ENCODE measurements around the gene RPL35. TPM values are rescaled to one million over a fixed set of nuclear protein-coding genes. Genes with fewer than 3 reads are reported as not detected.

RPL35 gene
- total and polyA plus RNA-seq, 2 of the 8 experiments (the other 6 are each of a cell fraction or from before 2014, with no cell fraction given), result 1,831 to 2,448 TPM

- H3K4me3 ChIP-seq (ENCODE audit: extremely low read depth in 1 of 4, insufficient read depth in 2 of 4, low read depth in 3 of 4, low read length in 4 of 4), result no peak overlapping the region
- no peak overlapping the region for H4K5ac ChIP-seq (ENCODE audit: insufficient read length, low read depth, low read length)
- no peak overlapping the region for H3K4ac ChIP-seq (replicated peaks; ENCODE audit: insufficient read length, low read depth, low read length)
- H3K4me2 ChIP-seq (ENCODE audit: insufficient read depth in 1 of 2, low read depth in 2 of 2, low read length in 2 of 2), result peak overlapping the region in 1 of 2 experiments; percentile 86; a peak in 1 of 4 replicates
- H3K18ac ChIP-seq (ENCODE audit: extremely low read depth, low read length), result no peak overlapping the region
- no peak overlapping the region for H3K23ac ChIP-seq (ENCODE audit: insufficient read length)
- no peak overlapping the region for H3K14ac ChIP-seq (ENCODE audit: insufficient read length)
- TF ChIP-seq POLR2AphosphoS5 (IDR thresholded peaks at IDR 0.05; ENCODE audit: low read depth, low read length), result peak; percentile 73; the same call in 1 of the 2 replicates
- no peak for TF ChIP-seq ASH2L (IDR thresholded peaks at IDR 0.05; ENCODE audit: low read length)
- no peak for TF ChIP-seq SIRT6 (IDR thresholded peaks at IDR 0.05; ENCODE audit: low read length)
- H2BK120ac ChIP-seq (replicated peaks; ENCODE audit: low read depth, low read length), result no peak overlapping the region
- H3K9ac ChIP-seq (replicated peaks in 1 of 4; ENCODE audit: extremely low read depth in 1 of 4, low read depth in 3 of 4, low read length in 3 of 4), result no peak overlapping the region
- no peak overlapping the region for H2AFZ ChIP-seq (ENCODE audit: low read length)
- DNase-seq (ENCODE audit: low read depth in 1 of 2, low spot score in 2 of 2) (no peak), FAIRE-seq (no peak)
- peaks cover 0 to 10% (median 8%) of the 10 kb centered on the region in 4 experiments; a peak in 5 of 7 replicates for H3K4me1 ChIP-seq (replicated peaks in 1 of 4; ENCODE audit: control insufficient read depth in 3 of 4, insufficient read depth in 4 of 4, low read length in 3 of 4)
- H3K79me2 ChIP-seq (ENCODE audit: control insufficient read depth in 1 of 2, insufficient read depth in 2 of 2, low read length in 2 of 2), result peaks cover 16 to 33% of the 10 kb centered on the region in 2 experiments
- no peak overlapping the region for H2BK5ac ChIP-seq (ENCODE audit: low read depth, low read length)
- no peaks in the 10 kb centered on the region for H3K9me3 ChIP-seq (ENCODE audit: insufficient read depth in 2 of 2, low read depth in 1 of 2, low read length in 1 of 2)
- no peak overlapping the region for H2BK15ac ChIP-seq (ENCODE audit: low read length)
- H3K27ac ChIP-seq (ENCODE audit: low read depth, low read length), result no peak overlapping the region
- H3K79me1 ChIP-seq (ENCODE audit: low read depth, low read length), result peaks cover 10% of the 10 kb centered on the region
- H3K23me2 ChIP-seq (ENCODE audit: low read depth, low read length), result peaks cover 7% of the 10 kb centered on the region
- no peak overlapping the region for H2BK12ac ChIP-seq (ENCODE audit: low read depth, low read length)
- ChIA-PET POLR2A (ENCODE audit: partially characterized antibody) (interaction anchor here (0.6 to 25.5 kb wide), 9 partner anchors 8 to 178 kb away, joined by 3 to 573 read pairs (median 4); partner anchors contain the start of genes NR6A1 and OLFML2A), CTCF (ENCODE audit: partially characterized antibody) (interaction anchor here (0.6 to 42.1 kb wide), 6 partner anchors 8 to 513 kb away, joined by 3 to 1529 read pairs (median 4); partner anchors contain the start of genes NR6A1 and OLFML2A)
- no peak overlapping the region for H4K8ac ChIP-seq (ENCODE audit: extremely low read depth, insufficient read depth, low read length)
- H2AK5ac ChIP-seq (ENCODE audit: low read depth, low read length), result no peak overlapping the region
- no peak overlapping the region for H4K91ac ChIP-seq (replicated peaks; ENCODE audit: insufficient read length, low read length)
- no peaks in the 10 kb centered on the region for H3K27me3 ChIP-seq (replicated peaks in 1 of 4; ENCODE audit: control insufficient read depth in 3 of 4, extremely low read depth in 1 of 4, insufficient read depth in 3 of 4, low read length in 3 of 4)
- WGBS, 2 experiments (ENCODE audit: extremely low coverage in 1 of 2, insufficient coverage in 1 of 2, insufficient read length in 1 of 2, insufficient replicate concordance in 2 of 2, low coverage in 1 of 2, low lambda C conversion rate in 2 of 2, missing lambda C conversion rate in 1 of 2), result 89% methylated on average over 9 of the region's 9 CpGs; no CpG with 5 or more reads in 1 of the 2 experiments
- H3K56ac ChIP-seq (replicated peaks; ENCODE audit: insufficient read length, low read depth, low read length), result no peak overlapping the region
- no peak overlapping the region for H2BK20ac ChIP-seq (ENCODE audit: low read length)
- peaks cover 36 to 46% (median 40%) of the 10 kb centered on the region in 4 experiments for H3K36me3 ChIP-seq (ENCODE audit: control insufficient read depth in 2 of 4, insufficient read depth in 4 of 4, low read length in 3 of 4)
- H4K20me1 ChIP-seq (replicated peaks in 1 of 2; ENCODE audit: control insufficient read depth in 1 of 2, insufficient read depth in 2 of 2, low read length in 2 of 2), result peaks cover 39 to 46% of the 10 kb centered on the region in 2 experiments
Measured at GRCh38 chr9:124858330-124859046, 3.3 kb downstream of the RPL35 start.
